ENCODE measurements around the gene PALLD.

Gene PALLD

GRCh38 chr4:168623011-168623410 is 126.2 kb downstream of the PALLD start:
- no peak for TF ChIP-seq CTCF (IDR thresholded peaks at IDR 0.05; ENCODE audit: low read depth, low read length)
- H3K4me3 ChIP-seq (ENCODE audit: low read depth, low read length): no peak overlapping the region

DNA sequence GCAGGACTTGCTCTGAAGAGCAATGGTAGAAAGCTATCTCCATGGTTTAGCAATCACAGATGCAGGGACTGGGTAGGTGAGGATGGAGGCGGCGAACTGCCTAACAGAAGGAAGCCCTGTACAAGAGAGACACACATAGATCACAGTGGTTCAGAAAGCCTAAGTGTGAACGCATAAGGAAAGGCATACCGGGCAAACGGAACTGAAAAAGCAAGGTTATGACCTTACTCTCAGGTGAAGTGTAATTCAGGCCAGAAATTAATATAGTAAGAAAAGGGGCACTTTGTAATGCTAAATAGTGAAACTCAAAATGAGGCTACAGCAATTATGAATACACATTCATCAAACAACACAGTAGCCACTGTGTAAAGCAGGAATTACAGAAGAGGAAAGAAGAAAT is 126.6 kb downstream of the PALLD start:
- no peak for TF ChIP-seq CTCF (IDR thresholded peaks at IDR 0.05; ENCODE audit: low read depth, low read length)
- no peak overlapping the region for H3K4me3 ChIP-seq (ENCODE audit: low read depth, low read length)

GRCh38 chr4:168628251-168628650 is 131.4 kb downstream of the PALLD start:
- no peak overlapping the region for H3K4me3 ChIP-seq (ENCODE audit: low read depth, low read length)
- no peak for TF ChIP-seq CTCF (IDR thresholded peaks at IDR 0.05; ENCODE audit: low read depth, low read length)

GRCh38 chr4:168629566-168629965 is 132.7 kb downstream of the PALLD start:
- H3K4me3 ChIP-seq (ENCODE audit: low read depth, low read length): no peak overlapping the region
- no peak for TF ChIP-seq CTCF (IDR thresholded peaks at IDR 0.05; ENCODE audit: low read depth, low read length)

DNA sequence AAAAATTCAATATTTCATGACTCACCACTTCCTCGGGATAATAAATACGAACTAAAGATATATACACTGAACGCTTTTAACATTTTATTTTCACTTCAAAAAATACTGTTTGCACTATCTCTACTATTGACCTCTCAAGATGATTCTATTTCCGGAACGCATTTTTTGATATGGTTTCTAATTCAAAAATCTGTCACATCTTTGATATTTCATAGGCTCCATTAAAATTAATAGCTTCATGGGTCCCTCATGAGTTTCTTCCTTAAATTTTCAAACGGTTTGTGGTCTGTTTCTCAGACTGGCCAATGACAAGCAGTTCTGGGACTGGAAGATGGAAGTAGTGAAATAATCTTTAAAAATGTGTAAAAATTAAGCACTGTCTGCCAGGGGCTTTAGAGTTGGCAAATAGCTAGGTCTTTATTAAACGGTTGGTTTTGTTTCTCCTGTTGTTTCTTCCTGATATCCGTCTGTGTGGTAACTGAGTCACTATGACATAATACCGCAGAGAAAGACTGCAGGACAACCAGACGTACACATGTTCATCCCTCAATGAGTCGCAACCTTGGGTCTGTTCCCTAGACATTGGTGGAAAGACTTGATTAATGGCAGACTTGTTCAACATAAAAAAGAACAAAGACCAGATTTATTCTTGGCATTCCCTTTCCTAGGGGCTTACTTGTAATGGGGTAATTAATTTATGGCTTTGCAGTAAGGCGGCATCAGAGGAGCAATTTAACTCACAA is 133.8 kb downstream of the PALLD start:
- no peak for TF ChIP-seq CTCF (IDR thresholded peaks at IDR 0.05; ENCODE audit: low read depth, low read length)
- peak overlapping the region; percentile 64 for H3K4me3 ChIP-seq (ENCODE audit: low read depth, low read length)

DNA sequence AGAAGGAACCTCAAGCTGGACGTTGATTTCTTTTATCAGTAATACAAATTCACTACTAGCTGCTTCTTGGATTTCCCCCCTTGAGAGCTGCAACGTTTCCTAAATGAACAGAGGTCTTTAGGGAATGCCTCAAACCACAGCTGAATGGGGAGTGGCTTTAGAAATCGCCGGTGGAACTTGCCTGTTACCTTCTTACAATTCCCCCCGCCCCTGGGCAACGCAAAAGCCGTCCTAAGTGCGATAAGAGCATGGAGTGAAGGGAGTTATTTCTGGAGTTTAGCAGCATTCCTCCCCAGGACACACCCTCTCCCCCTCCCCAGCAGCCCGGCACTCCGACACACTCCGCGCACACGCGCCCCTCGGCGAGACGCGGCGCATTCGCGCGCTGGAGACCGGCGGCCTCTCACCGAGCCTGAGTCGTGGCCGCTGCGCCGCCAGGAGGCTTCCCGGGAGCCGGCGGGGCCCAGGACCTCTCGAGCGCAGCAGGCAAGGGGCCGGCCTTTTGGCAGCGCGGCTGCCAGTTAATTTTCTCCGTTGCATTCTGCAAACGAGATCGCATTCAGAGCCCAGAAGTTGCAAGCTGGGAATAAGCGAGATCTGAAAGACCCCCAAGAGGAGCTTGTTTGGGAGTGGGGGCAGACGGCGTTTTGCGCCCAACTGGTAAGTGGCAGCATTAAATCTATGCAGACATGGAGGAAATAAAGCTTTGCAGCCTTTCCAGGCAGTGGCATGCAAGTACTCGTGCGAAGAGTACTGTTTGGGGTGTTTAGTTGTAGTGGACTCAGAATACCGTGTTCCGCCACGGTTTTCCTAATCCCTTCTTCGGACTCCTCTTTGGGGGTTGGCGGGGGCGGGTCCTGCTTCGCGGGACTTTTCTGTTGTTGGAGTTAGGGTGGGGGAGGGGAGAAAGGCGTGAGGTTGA is 134.7 kb downstream of the PALLD start:
- H3K4me3 ChIP-seq (ENCODE audit: low read depth, low read length): peak overlapping the region; percentile 64
- peak; percentile 40; the same call in 1 of the 2 replicates for TF ChIP-seq CTCF (IDR thresholded peaks at IDR 0.05; ENCODE audit: low read depth, low read length)

DNA sequence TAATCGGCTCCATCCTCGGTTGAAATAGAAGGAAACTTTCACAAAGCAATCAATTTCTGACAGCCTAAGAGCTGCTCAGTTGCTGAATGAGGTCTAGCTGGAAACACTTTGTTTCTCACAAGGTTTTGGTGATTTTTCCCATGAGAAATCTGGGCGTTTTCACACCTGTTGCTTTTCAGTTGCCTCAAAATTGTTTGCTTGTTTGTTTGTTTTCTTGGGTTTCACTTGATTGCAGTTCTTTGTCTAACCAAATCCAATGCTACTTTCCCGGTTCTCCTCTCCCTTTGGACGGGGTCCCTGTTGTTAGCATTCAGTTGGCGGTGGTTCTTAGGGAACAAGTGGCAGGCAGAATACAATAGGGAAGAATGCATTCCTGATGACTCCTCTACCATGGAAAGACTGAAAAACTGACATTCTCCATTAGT is 135.5 kb downstream of the PALLD start:
- no peak for TF ChIP-seq CTCF (IDR thresholded peaks at IDR 0.05; ENCODE audit: low read depth, low read length)
- peak overlapping the region; percentile 64 for H3K4me3 ChIP-seq (ENCODE audit: low read depth, low read length)

Measured in WI38 (cell line).